HEK293T (cell line): ENCODE data around the gene ODAD4.

Experiments used
- ELF4 ChIP-seq: fragments of 450-650 bp; IDR thresholded peaks from 2 replicates; pipeline ENCODE4 v1.6.1; 2017; ENCODE audit warnings: antibody characterized with exemption
- FOXA1 ChIP-seq: fragments of 450-650 bp; IDR thresholded peaks from 2 replicates; pipeline ENCODE4 v1.6.1; 2016; ENCODE audit warnings: mild to moderate bottlenecking
- SP1 ChIP-seq: fragments of 450-650 bp; IDR thresholded peaks from 2 replicates; pipeline ENCODE4 v1.6.1; 2017
- SUZ12 ChIP-seq: fragments of 450-650 bp; IDR thresholded peaks from 2 replicates; pipeline ENCODE4 v1.6.1; 2016; ENCODE audit warnings: mild to moderate bottlenecking
- TARDBP ChIP-seq: fragments of 450-650 bp; IDR thresholded peaks from 2 replicates; pipeline ENCODE4 v1.6.1; 2016

- no peak for TF ChIP-seq TARDBP
- TF ChIP-seq SUZ12 = no peak
- no peak for TF ChIP-seq FOXA1
- TF ChIP-seq ELF4 = no peak
- no peak for TF ChIP-seq SP1
Measured at GRCh38 chr17:41968676-41969075, 38.3 kb downstream of the ODAD4 start.
